MM.1S (cell line): ENCODE results near the gene EPGN.

Experiments used
- DNase-seq: peaks from one replicate; pipeline ENCODE4 v3.0.0-alpha.2; 2015
- H2AFZ ChIP-seq: fragments of 300-600 bp; sonication (generic); 2 replicates; pipeline ENCODE4 v1.6.0; 2016; ENCODE audit warnings: antibody characterized with exemption, low read length
- H3F3A ChIP-seq: fragments of 300-600 bp; sonication (generic); 2 replicates; pipeline ENCODE4 v1.6.1; 2016; ENCODE audit warnings: mild to moderate bottlenecking, antibody characterized with exemption, low read length, moderate library complexity, mixed read lengths; ENCODE audit not compliant: insufficient read depth
- H3K27ac ChIP-seq: fragments of 300-600 bp; sonication (generic); 2 replicates; pipeline ENCODE4 v1.5.1; 2016; ENCODE audit warnings: mild to moderate bottlenecking, low read length
- H3K27me3 ChIP-seq: fragments of 300-600 bp; sonication (generic); replicated peaks from 2 replicates; pipeline ENCODE4 v1.6.0; 2016; ENCODE audit warnings: low read length; ENCODE audit not compliant: insufficient read depth
- H3K36me3 ChIP-seq: fragments of 300-600 bp; sonication (generic); replicated peaks from 2 replicates; pipeline ENCODE4 v1.6.1; 2016; ENCODE audit warnings: mild to moderate bottlenecking, low read length, mixed read lengths; ENCODE audit not compliant: insufficient read depth
- H3K4me1 ChIP-seq: fragments of 300-600 bp; sonication (generic); 2 replicates; pipeline ENCODE4 v1.6.1; 2016; ENCODE audit warnings: low read length, mixed read lengths
- H3K4me2 ChIP-seq: fragments of 300-600 bp; sonication (generic); 2 replicates; pipeline ENCODE4 v1.6.0; 2016; ENCODE audit warnings: low read depth, low read length
- H3K4me3 ChIP-seq: fragments of 300-600 bp; sonication (generic); 2 replicates; pipeline ENCODE4 v1.5.1; 2016; ENCODE audit warnings: low read length, mixed read lengths
- H3K79me2 ChIP-seq: fragments of 300-600 bp; sonication (generic); 2 replicates; pipeline ENCODE4 v1.6.1; 2016; ENCODE audit warnings: mixed run types, low read length, mixed read lengths
- H3K9ac ChIP-seq: fragments of 300-600 bp; sonication (generic); 2 replicates; pipeline ENCODE4 v1.6.1; 2016; ENCODE audit warnings: low read length, mixed read lengths
- H3K9me2 ChIP-seq: fragments of 300-600 bp; sonication (generic); replicated peaks from 2 replicates; pipeline ENCODE4 v1.6.1; 2016; ENCODE audit warnings: mild to moderate bottlenecking, low read length, mixed read lengths; ENCODE audit not compliant: insufficient read depth
- H3K9me3 ChIP-seq: fragments of 300-600 bp; sonication (generic); replicated peaks from 2 replicates; pipeline ENCODE4 v1.6.1; 2016; ENCODE audit warnings: mild to moderate bottlenecking, low read length, mixed read lengths; ENCODE audit not compliant: insufficient read depth
- H4K20me1 ChIP-seq: fragments of 300-600 bp; sonication (generic); 2 replicates; pipeline ENCODE4 v1.6.1; 2016; ENCODE audit warnings: mild to moderate bottlenecking, low read length, moderate library complexity, mixed read lengths; ENCODE audit not compliant: insufficient read depth
- EZH2 ChIP-seq: fragments of 300-600 bp; sonication (generic); optimal IDR thresholded peaks from 2 replicates; pipeline ENCODE3; 2017; ENCODE audit warnings: low read depth, mild to moderate bottlenecking, antibody characterized with exemption, low read length, mixed read lengths
- EZH2phosphoT487 ChIP-seq: fragments of 300-600 bp; sonication (generic); IDR thresholded peaks from 2 replicates; pipeline ENCODE4 v1.6.1; 2018; ENCODE audit warnings: antibody characterized with exemption, low read length
- TF ChIP-seq, protein P1 (sequence below): fragments of 300-600 bp; sonication (generic); IDR thresholded peaks from 2 replicates; pipeline ENCODE4 v1.5.1; 2016; ENCODE audit warnings: antibody characterized with exemption, low read length, mixed read lengths

Gene EPGN

DNA sequence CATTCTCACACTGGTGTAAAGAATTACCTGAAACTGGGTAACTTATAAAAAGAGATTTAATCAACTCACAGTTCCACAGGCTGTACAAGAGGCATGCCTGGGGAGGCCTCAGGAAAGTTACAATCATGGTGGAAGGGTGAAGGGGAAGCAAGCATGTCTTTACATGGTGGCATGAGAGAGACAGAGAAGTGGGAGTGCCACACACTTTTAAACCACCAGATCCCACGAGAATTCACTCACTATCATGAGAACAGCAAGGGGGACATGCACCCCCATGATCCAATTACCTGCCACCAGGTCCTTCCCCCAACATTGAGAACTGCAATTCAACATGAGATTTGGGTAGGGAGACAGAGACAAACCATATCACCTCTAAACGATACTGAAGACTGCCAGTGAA lies 23.0 kb downstream of the EPGN start:
- Histone ChIP-seq H3K27me3 (no peaks in the 10 kb centered on the region), H4K20me1 (no peaks in the 10 kb centered on the region), H3K4me3 (no peak overlapping the region), H2AFZ (no peak overlapping the region), H3K9me3 (no peaks in the 10 kb centered on the region), H3K4me1 (no peaks in the 10 kb centered on the region), H3F3A (no peaks in the 10 kb centered on the region), H3K4me2 (no peak overlapping the region), H3K79me2 (no peaks in the 10 kb centered on the region), H3K9me2 (no peaks in the 10 kb centered on the region), H3K36me3 (no peaks in the 10 kb centered on the region), H3K27ac (no peak overlapping the region), H3K9ac (no peak overlapping the region)
- DNase-seq: no peak
- no peak for TF ChIP-seq EZH2
- TF ChIP-seq, protein P1, sequence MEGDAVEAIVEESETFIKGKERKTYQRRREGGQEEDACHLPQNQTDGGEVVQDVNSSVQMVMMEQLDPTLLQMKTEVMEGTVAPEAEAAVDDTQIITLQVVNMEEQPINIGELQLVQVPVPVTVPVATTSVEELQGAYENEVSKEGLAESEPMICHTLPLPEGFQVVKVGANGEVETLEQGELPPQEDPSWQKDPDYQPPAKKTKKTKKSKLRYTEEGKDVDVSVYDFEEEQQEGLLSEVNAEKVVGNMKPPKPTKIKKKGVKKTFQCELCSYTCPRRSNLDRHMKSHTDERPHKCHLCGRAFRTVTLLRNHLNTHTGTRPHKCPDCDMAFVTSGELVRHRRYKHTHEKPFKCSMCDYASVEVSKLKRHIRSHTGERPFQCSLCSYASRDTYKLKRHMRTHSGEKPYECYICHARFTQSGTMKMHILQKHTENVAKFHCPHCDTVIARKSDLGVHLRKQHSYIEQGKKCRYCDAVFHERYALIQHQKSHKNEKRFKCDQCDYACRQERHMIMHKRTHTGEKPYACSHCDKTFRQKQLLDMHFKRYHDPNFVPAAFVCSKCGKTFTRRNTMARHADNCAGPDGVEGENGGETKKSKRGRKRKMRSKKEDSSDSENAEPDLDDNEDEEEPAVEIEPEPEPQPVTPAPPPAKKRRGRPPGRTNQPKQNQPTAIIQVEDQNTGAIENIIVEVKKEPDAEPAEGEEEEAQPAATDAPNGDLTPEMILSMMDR: no peak
- no peak for TF ChIP-seq EZH2phosphoT487

DNA sequence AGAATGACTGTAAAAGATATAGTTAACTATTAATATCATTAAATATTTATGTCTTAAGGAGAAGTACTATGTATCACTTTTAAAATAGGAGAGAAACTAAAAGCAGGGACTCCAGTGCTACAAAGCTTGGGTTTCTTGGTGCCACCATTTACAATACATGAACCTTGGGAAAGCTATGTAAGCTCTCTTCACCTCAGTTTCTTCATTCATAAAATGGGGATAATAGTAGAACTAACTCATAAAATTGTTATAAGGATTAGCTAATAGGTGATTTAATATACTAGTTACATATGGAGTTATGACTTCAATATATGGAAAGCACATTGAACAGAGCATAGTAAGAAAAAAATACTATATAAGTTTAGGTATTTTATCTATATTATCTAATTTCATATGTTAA lies 23.7 kb downstream of the EPGN start:
- Histone ChIP-seq H3K9ac (no peak overlapping the region), H3K27ac (no peak overlapping the region), H3K36me3 (no peaks in the 10 kb centered on the region), H3K27me3 (no peaks in the 10 kb centered on the region), H3K9me3 (no peaks in the 10 kb centered on the region), H2AFZ (no peak overlapping the region), H4K20me1 (no peaks in the 10 kb centered on the region), H3K4me3 (no peak overlapping the region), H3K9me2 (no peaks in the 10 kb centered on the region), H3K79me2 (no peaks in the 10 kb centered on the region), H3K4me1 (no peaks in the 10 kb centered on the region), H3K4me2 (no peak overlapping the region), H3F3A (no peaks in the 10 kb centered on the region)
- DNase-seq: no peak
- TF ChIP-seq EZH2phosphoT487 (no peak), EZH2 (no peak)
- TF ChIP-seq, protein P1: no peak

DNA sequence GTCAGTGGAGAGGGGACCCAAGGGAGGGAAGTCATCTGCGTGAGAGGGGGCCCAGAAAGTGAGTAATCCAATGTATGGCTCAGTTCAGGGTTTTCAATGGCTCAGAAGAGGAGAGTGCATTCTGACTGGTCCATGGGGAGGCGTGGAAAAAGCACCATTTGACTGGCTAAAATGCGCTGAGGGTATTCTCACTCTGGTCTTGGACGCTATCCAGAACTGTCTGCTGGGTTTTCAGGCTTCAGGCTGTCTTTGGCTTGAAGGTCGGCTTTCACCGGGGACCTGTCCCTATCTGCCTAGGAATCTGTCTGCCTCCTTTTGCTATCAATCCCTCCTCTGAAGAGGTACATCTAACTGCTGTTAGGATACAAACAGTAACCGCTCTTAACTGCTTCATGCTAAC lies 26.4 kb downstream of the EPGN start:
- no peaks in the 10 kb centered on the region for H3K9me2 ChIP-seq
- no peak overlapping the region for H2AFZ ChIP-seq
- H3F3A ChIP-seq: no peaks in the 10 kb centered on the region
- no peaks in the 10 kb centered on the region for H3K27me3 ChIP-seq
- no peak for DNase-seq
- no peaks in the 10 kb centered on the region for H3K9me3 ChIP-seq
- no peak for TF ChIP-seq EZH2phosphoT487
- no peaks in the 10 kb centered on the region for H3K79me2 ChIP-seq
- no peak overlapping the region for H3K27ac ChIP-seq
- H3K36me3 ChIP-seq: no peaks in the 10 kb centered on the region
- no peak overlapping the region for H3K4me2 ChIP-seq
- no peaks in the 10 kb centered on the region for H3K4me1 ChIP-seq
- no peak overlapping the region for H3K4me3 ChIP-seq
- no peaks in the 10 kb centered on the region for H4K20me1 ChIP-seq
- H3K9ac ChIP-seq: no peak overlapping the region

DNA sequence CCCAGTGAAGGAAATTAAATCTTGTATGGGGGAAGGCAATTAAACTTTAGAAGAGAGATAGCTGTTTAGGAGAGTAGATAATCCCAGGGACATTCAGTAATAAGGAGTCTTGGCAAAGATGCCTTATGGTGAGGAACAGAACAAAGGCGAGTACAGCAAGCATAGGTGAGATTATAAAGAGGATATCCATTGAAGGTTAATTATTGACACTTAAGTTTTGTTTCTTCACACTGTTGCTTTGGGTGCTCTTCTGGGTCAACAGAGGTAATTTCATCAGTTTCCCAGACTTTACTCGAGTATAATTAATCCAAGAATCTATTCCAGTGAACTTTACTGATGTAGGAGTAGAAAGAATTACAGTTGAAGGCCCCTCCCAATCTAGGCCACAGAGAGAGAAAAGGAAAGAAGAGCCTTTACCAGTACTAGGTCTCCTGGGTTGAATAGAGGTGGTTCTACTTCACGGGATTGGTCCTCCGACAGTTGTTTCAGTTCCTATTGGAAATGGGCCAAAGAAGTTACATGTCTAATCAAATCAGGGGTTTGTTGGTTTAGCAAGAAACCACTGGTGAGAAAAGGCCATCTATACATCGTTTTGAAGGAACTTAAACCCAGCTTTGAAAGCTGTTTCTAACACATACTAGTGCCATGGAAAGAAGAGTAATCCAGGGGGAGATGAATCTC lies 27.2 kb downstream of the EPGN start:
- H3K4me3 ChIP-seq: no peak overlapping the region
- no peaks in the 10 kb centered on the region for H3K9me2 ChIP-seq
- no peaks in the 10 kb centered on the region for H3K9me3 ChIP-seq
- H3K79me2 ChIP-seq: no peaks in the 10 kb centered on the region
- no peak overlapping the region for H2AFZ ChIP-seq
- no peaks in the 10 kb centered on the region for H3K4me1 ChIP-seq
- TF ChIP-seq EZH2phosphoT487: no peak
- TF ChIP-seq, protein P1: no peak
- TF ChIP-seq EZH2: no peak
- no peak for DNase-seq
- no peaks in the 10 kb centered on the region for H4K20me1 ChIP-seq
- no peak overlapping the region for H3K9ac ChIP-seq
- no peaks in the 10 kb centered on the region for H3K36me3 ChIP-seq
- no peaks in the 10 kb centered on the region for H3K27me3 ChIP-seq
- no peaks in the 10 kb centered on the region for H3F3A ChIP-seq
- H3K4me2 ChIP-seq: no peak overlapping the region
- no peak overlapping the region for H3K27ac ChIP-seq
